Endothelial cell (in vitro differentiated cells): ENCODE measurements around the gene SLC17A5. TPM values are rescaled to one million over a fixed set of nuclear protein-coding genes. Genes with fewer than 3 reads are reported as not detected.

ENCODE experiments used
- DNase-seq: peaks from one replicate; pipeline ENCODE4 v3.0.0; 2021; ENCODE audit warnings: low spot score
- H3K27ac Mint-ChIP-seq: one replicate; pipeline ENCODE4 v1.8.0; 2021; ENCODE audit warnings: mixed read lengths, inconsistent platforms; ENCODE audit not compliant: unreplicated experiment
- H3K27me3 Mint-ChIP-seq: one replicate; pipeline ENCODE4 v1.8.0; 2021; ENCODE audit warnings: mild to moderate bottlenecking, moderate library complexity, mixed read lengths, inconsistent platforms; ENCODE audit not compliant: unreplicated experiment
- H3K36me3 Mint-ChIP-seq: one replicate; pipeline ENCODE4 v1.8.0; 2021; ENCODE audit warnings: mild to moderate bottlenecking, low read depth, mixed read lengths, inconsistent platforms; ENCODE audit not compliant: unreplicated experiment
- H3K4me1 Mint-ChIP-seq: one replicate; pipeline ENCODE4 v1.8.0; 2021; ENCODE audit warnings: mild to moderate bottlenecking, mixed read lengths, inconsistent platforms; ENCODE audit not compliant: unreplicated experiment
- H3K4me3 Mint-ChIP-seq: one replicate; pipeline ENCODE4 v1.8.0; 2021; ENCODE audit warnings: mild to moderate bottlenecking, mixed read lengths, inconsistent platforms; ENCODE audit not compliant: unreplicated experiment
- H3K9me3 Mint-ChIP-seq: one replicate; pipeline ENCODE4 v1.8.0; 2021; ENCODE audit warnings: mixed read lengths, inconsistent platforms; ENCODE audit not compliant: unreplicated experiment
- CTCF ChIP-seq: fragments of 200-600 bp; sonication (generic); IDR thresholded peaks from one replicate; pipeline ENCODE4 v1.5.0; 2021; ENCODE audit warnings: antibody characterized with exemption; ENCODE audit not compliant: unreplicated experiment
- total RNA-seq: library from RNA; stranded (reverse); fragmentation: NEBNext Ultra II Directional; extraction: Animal tissue kit (Norgen Biotek cat#: 25700); gene quantifications from one replicate; pipeline ENCODE4 v1.2.1, GENCODE V29; 2021; ENCODE audit not compliant: unreplicated experiment

SLC17A5 gene
- total RNA-seq, 1 donor from 2014 or later: 17.5 TPM

- Mint-ChIP-seq H3K36me3 (no peaks in the 10 kb centered on the region), H3K4me3 (no peak overlapping the region), H3K27me3 (peaks cover 3% of the 10 kb centered on the region), H3K9me3 (no peaks in the 10 kb centered on the region), H3K4me1 (no peaks in the 10 kb centered on the region), H3K27ac (no peak overlapping the region)
- DNase-seq: peak; percentile 90
- peak; percentile 96 for TF ChIP-seq CTCF
Measured at GRCh38 chr6:73675466-73676098, 21.8 kb upstream of the SLC17A5 start.

GRCh38 chr6:73671911-73672685 lies 18.3 kb upstream of the SLC17A5 start:
- Mint-ChIP-seq H3K4me1 (no peaks in the 10 kb centered on the region), H3K27me3 (no peaks in the 10 kb centered on the region), H3K27ac (no peak overlapping the region), H3K4me3 (no peak overlapping the region), H3K9me3 (no peaks in the 10 kb centered on the region), H3K36me3 (no peaks in the 10 kb centered on the region)
- no peak for DNase-seq
- TF ChIP-seq CTCF: no peak

- no peaks in the 10 kb centered on the region for H3K9me3 Mint-ChIP-seq
- H3K4me1 Mint-ChIP-seq: peaks cover 11% of the 10 kb centered on the region
- H3K27ac Mint-ChIP-seq: no peak overlapping the region
- DNase-seq: no peak
- H3K4me3 Mint-ChIP-seq: no peak overlapping the region
- H3K36me3 Mint-ChIP-seq: no peaks in the 10 kb centered on the region
- no peaks in the 10 kb centered on the region for H3K27me3 Mint-ChIP-seq
- TF ChIP-seq CTCF: no peak
Measured at GRCh38 chr6:73669005-73669404, 15.2 kb upstream of the SLC17A5 start.

GRCh38 chr6:73667798-73668197 lies 14.0 kb upstream of the SLC17A5 start:
- Mint-ChIP-seq H3K4me3 (no peak overlapping the region), H3K27me3 (no peaks in the 10 kb centered on the region), H3K9me3 (no peaks in the 10 kb centered on the region), H3K27ac (no peak overlapping the region), H3K36me3 (no peaks in the 10 kb centered on the region), H3K4me1 (peaks cover 11% of the 10 kb centered on the region)
- DNase-seq: no peak
- TF ChIP-seq CTCF: no peak

GRCh38 chr6:73666393-73666792 lies 12.6 kb upstream of the SLC17A5 start:
- no peak overlapping the region for H3K27ac Mint-ChIP-seq
- DNase-seq: no peak
- no peaks in the 10 kb centered on the region for H3K36me3 Mint-ChIP-seq
- H3K4me1 Mint-ChIP-seq: peaks cover 11% of the 10 kb centered on the region
- no peaks in the 10 kb centered on the region for H3K9me3 Mint-ChIP-seq
- no peak overlapping the region for H3K4me3 Mint-ChIP-seq
- H3K27me3 Mint-ChIP-seq: no peaks in the 10 kb centered on the region
- TF ChIP-seq CTCF: no peak
